KMS-11 (cell line): Measurements from ENCODE around the gene CTU1.

Source experiments
- H2AFZ ChIP-seq: fragments of 200-600 bp; sonication (generic); 2 replicates; pipeline ENCODE4 v1.6.1; 2016; ENCODE audit warnings: antibody characterized with exemption, mixed run types, low read depth
- H3K27ac ChIP-seq: fragments of 200-600 bp; sonication (generic); 2 replicates; pipeline ENCODE4 v1.6.1; 2016; ENCODE audit warnings: mild to moderate bottlenecking, mixed run types
- H3K27me3 ChIP-seq: fragments of 200-600 bp; sonication (generic); 2 replicates; pipeline ENCODE4 v1.6.1; 2017; ENCODE audit warnings: mild to moderate bottlenecking, low read depth, mixed run types, moderate library complexity; ENCODE audit not compliant: insufficient read depth
- H3K36me3 ChIP-seq: fragments of 200-600 bp; sonication (generic); 2 replicates; pipeline ENCODE4 v1.6.1; 2017; ENCODE audit warnings: mild to moderate bottlenecking, mixed run types; ENCODE audit not compliant: insufficient read depth
- H3K4me1 ChIP-seq: fragments of 200-600 bp; sonication (generic); 2 replicates; pipeline ENCODE4 v1.6.1; 2016; ENCODE audit warnings: mild to moderate bottlenecking, low read depth, mixed run types; ENCODE audit not compliant: poor library complexity, severe bottlenecking
- H3K4me2 ChIP-seq: fragments of 200-600 bp; sonication (generic); 2 replicates; pipeline ENCODE4 v1.7.0; 2016; ENCODE audit warnings: mild to moderate bottlenecking, mixed run types
- H3K4me3 ChIP-seq: fragments of 200-600 bp; sonication (generic); IDR thresholded peaks from 2 replicates; pipeline ENCODE4 v1.6.1; 2017; ENCODE audit warnings: low read depth, low read length, mixed read lengths; ENCODE audit not compliant: insufficient read depth
- H3K79me2 ChIP-seq: fragments of 200-600 bp; sonication (generic); 2 replicates; pipeline ENCODE4 v1.6.1; 2016; ENCODE audit warnings: low read depth, mixed run types; ENCODE audit not compliant: insufficient read depth
- H3K9ac ChIP-seq: fragments of 200-600 bp; sonication (generic); 2 replicates; pipeline ENCODE4 v1.6.1; 2016; ENCODE audit warnings: mild to moderate bottlenecking, mixed run types
- H4K20me1 ChIP-seq: fragments of 200-600 bp; sonication (generic); 2 replicates; pipeline ENCODE4 v1.6.1; 2016; ENCODE audit warnings: mild to moderate bottlenecking, mixed run types; ENCODE audit not compliant: insufficient read depth
- CTCF ChIP-seq: fragments of 200-600 bp; sonication (generic); conservative IDR thresholded peaks from 2 replicates; pipeline ENCODE4 v1.6.1; 2017; ENCODE audit warnings: low read depth, mild to moderate bottlenecking, antibody characterized with exemption, low read length, moderate library complexity, mixed read lengths

CTU1 gene

GRCh38 chr19:51129716-51130115, 21.5 kb upstream of the CTU1 start:
- Histone ChIP-seq H3K9ac (no peak overlapping the region), H2AFZ (no peak overlapping the region), H4K20me1 (no peaks in the 10 kb centered on the region), H3K4me2 (no peak overlapping the region), H3K4me1 (no peaks in the 10 kb centered on the region), H3K79me2 (no peaks in the 10 kb centered on the region), H3K27ac (no peak overlapping the region), H3K36me3 (no peaks in the 10 kb centered on the region), H3K4me3 (no peak overlapping the region), H3K27me3 (peaks cover 12% of the 10 kb centered on the region; the same call in 1 of the 2 replicates)
- no peak for TF ChIP-seq CTCF

GRCh38 chr19:51128227-51128626, 20.0 kb upstream of the CTU1 start:
- Histone ChIP-seq H3K9ac (no peak overlapping the region), H3K27ac (no peak overlapping the region), H4K20me1 (no peaks in the 10 kb centered on the region), H2AFZ (no peak overlapping the region), H3K4me3 (no peak overlapping the region), H3K79me2 (no peaks in the 10 kb centered on the region), H3K27me3 (peaks cover 10% of the 10 kb centered on the region; the same call in 1 of the 2 replicates), H3K4me2 (no peak overlapping the region), H3K36me3 (no peaks in the 10 kb centered on the region), H3K4me1 (no peaks in the 10 kb centered on the region)
- no peak for TF ChIP-seq CTCF

GRCh38 chr19:51127755-51128154, 19.5 kb upstream of the CTU1 start:
- H4K20me1 ChIP-seq, result no peaks in the 10 kb centered on the region
- no peak overlapping the region for H3K9ac ChIP-seq
- no peak overlapping the region for H3K4me3 ChIP-seq
- H3K4me2 ChIP-seq, result no peak overlapping the region
- no peaks in the 10 kb centered on the region for H3K36me3 ChIP-seq
- no peak for TF ChIP-seq CTCF
- peaks cover 10% of the 10 kb centered on the region; the same call in 1 of the 2 replicates for H3K27me3 ChIP-seq
- no peak overlapping the region for H2AFZ ChIP-seq
- no peaks in the 10 kb centered on the region for H3K4me1 ChIP-seq
- H3K27ac ChIP-seq, result no peak overlapping the region
- H3K79me2 ChIP-seq, result no peaks in the 10 kb centered on the region

GRCh38 chr19:51127032-51127431, 18.8 kb upstream of the CTU1 start:
- Histone ChIP-seq H3K27me3 (peaks cover 10% of the 10 kb centered on the region; the same call in 1 of the 2 replicates), H3K79me2 (no peaks in the 10 kb centered on the region), H3K4me2 (no peak overlapping the region), H3K4me3 (no peak overlapping the region), H2AFZ (no peak overlapping the region), H3K4me1 (no peaks in the 10 kb centered on the region), H3K36me3 (no peaks in the 10 kb centered on the region), H4K20me1 (no peaks in the 10 kb centered on the region), H3K27ac (no peak overlapping the region), H3K9ac (no peak overlapping the region)
- TF ChIP-seq CTCF, result no peak
